Heart right ventricle (tissue), 16 donors: ENCODE data around the gene ST7. TPM values are rescaled to one million over a fixed set of nuclear protein-coding genes. Genes with fewer than 3 reads are reported as not detected.

Experiments
- ATAC-seq, 8 donors: fragments of 200-7000 bp; cut with Tn5 transposase; one replicate each; pipeline ENCODE4 v1.9.1; 2020; ENCODE audit warnings: mild to moderate bottlenecking in 8 of 8, moderate library complexity in 8 of 8, moderate number of reproducible peaks in 1 of 8
- DNase-seq, 2 donors: peaks; one replicate each; pipeline ENCODE4 v3.0.0-alpha.2; 2020
- H3K27ac ChIP-seq, 10 donors: fragments of 200-600 bp; sonication (generic) in 2 of 10; one replicate each; pipeline versions ENCODE4 v1.5.0 to v1.8.0; 2020 to 2022; ENCODE audit warnings: mild to moderate bottlenecking in 3 of 10
- H3K27me3 ChIP-seq, 7 donors: fragments of 200-600 bp; one replicate each; pipeline ENCODE4 v1.8.0; 2021 to 2022; ENCODE audit warnings: mild to moderate bottlenecking in 2 of 7
- H3K36me3 ChIP-seq, 9 donors: fragments of 200-600 bp; sonication (generic) in 1 of 9; one replicate each; pipeline versions ENCODE4 v1.5.0 to v1.8.0; 2020 to 2022; ENCODE audit warnings: mild to moderate bottlenecking in 2 of 9
- H3K4me1 ChIP-seq, 9 donors: fragments of 200-600 bp; sonication (generic) in 1 of 9; one replicate each; pipeline versions ENCODE4 v1.5.0 to v1.8.0; 2020 to 2022; ENCODE audit warnings: mild to moderate bottlenecking in 4 of 9
- H3K4me3 ChIP-seq, 10 donors: fragments of 200-600 bp; sonication (generic) in 2 of 10; one replicate each; pipeline versions ENCODE4 v1.5.0 to v1.8.0; 2020 to 2022; ENCODE audit warnings: mild to moderate bottlenecking in 7 of 10, moderate library complexity in 2 of 10
- H3K9me3 ChIP-seq, 11 donors: fragments of 200-600 bp in 10 of 11; sonication (generic) in 2 of 11; one replicate each; pipeline versions ENCODE4 v1.5.0 to v1.8.0; 2013 to 2022; ENCODE audit warnings: mild to moderate bottlenecking in 2 of 11, control low read depth in 1 of 11, moderate library complexity in 1 of 11
- WGBS, 2 donors: extraction: QIAGEN DNeasy Blood & Tissue Kit; methylation state at CpG; one replicate each; pipeline ENCODE4 v1.1.7; 2013; ENCODE audit warnings: inconsistent platforms in 1 of 2; 5-methylcytosine and 5-hydroxymethylcytosine counted together
- intact Hi-C, 10 donors: fragments of 100-400 bp; cut with DNase I; formaldehyde crosslinking; loops; one replicate each; pipeline versions ENCODE4 v1.11.1 to v1.14.2; 2022
- polyA plus RNA-seq, 2 donors: library from polyadenylated mRNA; stranded (reverse); fragments of 200-250 nt; gene quantifications; one replicate each; pipeline ENCODE4 v1.2.3, GENCODE V29; 2013
- total RNA-seq, 10 donors: library from RNA; stranded (reverse); fragmentation: NEBNext Ultra II Directional in 3 of 10; extraction: Animal tissue kit (Norgen Biotek cat#: 25700) in 3 of 10; gene quantifications; one replicate each; pipeline versions ENCODE4 v1.2.1 to v1.2.4, GENCODE V29; 2021 to 2023
- TF ChIP-seq, protein P1 (sequence below), 9 donors: fragments of 200-600 bp; sonication (generic) in 2 of 9; IDR thresholded peaks; one replicate each; pipeline versions ENCODE4 v1.5.0 to v1.8.0; 2021 to 2022; ENCODE audit warnings: antibody characterized with exemption in 9 of 9, mild to moderate bottlenecking in 5 of 9, moderate library complexity in 1 of 9
- donor health status: Arrhythmogenic right ventricular cardiomyopathy.
- donor health status: ischemic (EF 13 %, LVEDD 7.1; RV severe dilation, severe dysfunction).
- donor health status: healthy with polysubstance abuse.
- donor health status: DM: no; HTN: yes; CAD: no.
- donor health status: DM: no; HTN: no; CAD: no.
- donor health status: ischemic (EF 25% LVEDD 6.9; RV normal size, moderate dysfunction).
- donor health status: ischemic (EF 25% LVEDD 5.7; RV mildly dilated, moderate dysfunction).
- donor health status: healthy.
- donor health status: DM: yes; HTN: yes; CAD: no.
- donor health status: Ischemic cardiomyopathy.
- donor health status: ischemic (EF 35%, LVEDD 5.7; RV mildly dilated, moderate dysfunction).
- donor health status: nonischemic (EF 11% LVEDD 7.7; RV severe dilation, severe dysfunction).
- donor health status: DM: yes; HTN: yes; CAD: no.
- donor health status: PGD.
- donor health status: ischemic (EF 29% LVEDD 5.4; RV normal size, mild dysfunction).
- donor health status: nonischemic (EF 23%, LVEDD 6.1; RV moderate dilation, normal function).

ST7 gene
- total and polyA plus RNA-seq, 12 donors, result 20.1 to 40.2 (median 23.4) TPM

GRCh38 chr7:117001283-117001682 is 48.0 kb downstream of the ST7 start:
- intact Hi-C loops, result no loop called here
- TF ChIP-seq, protein P1, sequence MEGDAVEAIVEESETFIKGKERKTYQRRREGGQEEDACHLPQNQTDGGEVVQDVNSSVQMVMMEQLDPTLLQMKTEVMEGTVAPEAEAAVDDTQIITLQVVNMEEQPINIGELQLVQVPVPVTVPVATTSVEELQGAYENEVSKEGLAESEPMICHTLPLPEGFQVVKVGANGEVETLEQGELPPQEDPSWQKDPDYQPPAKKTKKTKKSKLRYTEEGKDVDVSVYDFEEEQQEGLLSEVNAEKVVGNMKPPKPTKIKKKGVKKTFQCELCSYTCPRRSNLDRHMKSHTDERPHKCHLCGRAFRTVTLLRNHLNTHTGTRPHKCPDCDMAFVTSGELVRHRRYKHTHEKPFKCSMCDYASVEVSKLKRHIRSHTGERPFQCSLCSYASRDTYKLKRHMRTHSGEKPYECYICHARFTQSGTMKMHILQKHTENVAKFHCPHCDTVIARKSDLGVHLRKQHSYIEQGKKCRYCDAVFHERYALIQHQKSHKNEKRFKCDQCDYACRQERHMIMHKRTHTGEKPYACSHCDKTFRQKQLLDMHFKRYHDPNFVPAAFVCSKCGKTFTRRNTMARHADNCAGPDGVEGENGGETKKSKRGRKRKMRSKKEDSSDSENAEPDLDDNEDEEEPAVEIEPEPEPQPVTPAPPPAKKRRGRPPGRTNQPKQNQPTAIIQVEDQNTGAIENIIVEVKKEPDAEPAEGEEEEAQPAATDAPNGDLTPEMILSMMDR (IDR thresholded peaks at IDR 0.05), result no peak
- H3K36me3 ChIP-seq, result no peaks in the 10 kb centered on the region
- peaks cover 0 to 19% (median 7%) of the 10 kb centered on the region in 9 donors for H3K4me1 ChIP-seq
- no peaks in the 10 kb centered on the region for H3K27me3 ChIP-seq
- H3K27ac ChIP-seq, result no peak overlapping the region
- no peak for ATAC-seq
- peaks cover 0 to 10% (median 0%) of the 10 kb centered on the region in 11 donors for H3K9me3 ChIP-seq
- no peak overlapping the region for H3K4me3 ChIP-seq
- DNase-seq, result no peak

GRCh38 chr7:117004899-117005298 is 51.6 kb downstream of the ST7 start:
- TF ChIP-seq, protein P1 (IDR thresholded peaks at IDR 0.05), result no peak
- H3K36me3 ChIP-seq, result no peaks in the 10 kb centered on the region
- peaks cover 2 to 37% (median 26%) of the 10 kb centered on the region in 9 donors for H3K4me1 ChIP-seq
- no peak for ATAC-seq
- H3K27me3 ChIP-seq, result no peaks in the 10 kb centered on the region
- WGBS, 2 donors, result 72 to 79% methylated on average over 1 of the region's 1 CpG
- no peak overlapping the region for H3K27ac ChIP-seq
- no peak overlapping the region for H3K4me3 ChIP-seq
- intact Hi-C loops, result no loop called here
- no peak for DNase-seq
- H3K9me3 ChIP-seq, result no peaks in the 10 kb centered on the region

DNA sequence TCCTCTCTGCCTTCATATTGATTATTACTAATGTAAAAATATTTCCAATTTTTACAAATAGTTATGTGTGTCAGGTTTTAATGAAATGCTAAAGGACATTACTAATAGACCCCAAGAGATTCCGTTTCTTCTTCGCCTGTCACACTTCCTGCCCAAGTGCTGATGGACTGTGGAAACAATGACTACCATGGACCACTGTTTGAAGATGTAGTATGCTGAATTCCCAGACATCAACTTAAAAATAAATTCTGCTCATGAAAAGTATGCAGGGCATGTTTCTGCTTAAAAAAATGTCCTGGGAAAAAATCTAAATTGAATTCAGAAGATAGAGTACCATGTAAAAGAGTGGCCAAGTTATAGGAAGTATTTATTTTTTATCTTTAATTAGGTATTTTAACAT is 52.1 kb downstream of the ST7 start:
- Histone ChIP-seq H3K36me3 (no peaks in the 10 kb centered on the region), H3K27me3 (no peaks in the 10 kb centered on the region), H3K9me3 (no peaks in the 10 kb centered on the region), H3K4me1 (peaks cover 2 to 43% (median 26%) of the 10 kb centered on the region in 9 donors), H3K27ac (no peak overlapping the region), H3K4me3 (no peak overlapping the region)
- TF ChIP-seq, protein P1 (IDR thresholded peaks at IDR 0.05), result no peak
- 61 to 84% methylated on average over 2 of the region's 2 CpGs for WGBS, 2 donors
- intact Hi-C loops, result no loop called here
- DNase-seq (no peak), ATAC-seq (no peak)

DNA sequence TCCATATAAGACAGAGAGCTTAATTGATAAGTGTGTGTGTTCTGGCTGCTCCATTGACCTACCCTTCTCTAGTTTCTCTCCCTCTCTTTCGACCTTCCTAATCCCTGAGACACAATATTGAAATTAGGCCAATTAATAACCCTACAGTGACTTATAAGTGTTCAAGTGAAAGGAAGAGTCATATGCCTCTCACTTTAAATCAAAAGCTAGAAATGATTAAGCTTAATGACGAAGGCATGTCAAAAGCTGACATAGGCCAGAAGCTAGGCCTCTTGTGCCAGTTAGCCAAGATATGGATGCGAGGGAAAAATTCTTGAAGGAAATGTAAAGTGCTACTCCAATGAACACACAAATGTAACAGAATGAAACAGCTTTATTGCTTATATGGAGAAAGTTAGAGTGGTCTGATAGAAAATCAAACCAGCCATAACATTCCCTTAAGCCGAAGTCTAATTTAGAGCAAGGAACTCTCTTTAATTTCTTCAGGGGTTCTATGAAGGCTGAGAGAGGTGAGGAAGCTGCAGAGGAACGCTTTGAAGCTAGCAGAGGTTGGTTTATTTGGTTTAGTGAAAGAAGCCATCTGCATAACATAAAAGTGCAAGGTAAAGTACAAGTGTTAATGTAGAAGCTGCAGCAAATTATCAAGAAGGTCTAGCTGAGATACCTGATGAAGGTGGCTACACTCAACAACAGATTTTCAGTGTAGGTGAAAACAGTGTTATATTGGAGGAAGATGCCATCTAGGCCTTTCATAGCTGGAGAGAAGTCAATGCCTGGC is 53.8 kb downstream of the ST7 start:
- H3K4me3 ChIP-seq, result no peak overlapping the region
- no peak for DNase-seq
- intact Hi-C loops, result no loop called here
- 67 to 72% methylated on average over 5 of the region's 5 CpGs for WGBS, 2 donors
- no peaks in the 10 kb centered on the region for H3K9me3 ChIP-seq
- H3K36me3 ChIP-seq, result no peaks in the 10 kb centered on the region
- TF ChIP-seq, protein P1 (IDR thresholded peaks at IDR 0.05), result no peak
- ATAC-seq, result peak in 2 of 8 donors; percentile 34 to 35
- no peaks in the 10 kb centered on the region for H3K27me3 ChIP-seq
- H3K27ac ChIP-seq, result no peak overlapping the region
- peaks cover 0 to 50% (median 23%) of the 10 kb centered on the region in 9 donors for H3K4me1 ChIP-seq
